Measurements from ENCODE around the gene SLC39A13.

DNA sequence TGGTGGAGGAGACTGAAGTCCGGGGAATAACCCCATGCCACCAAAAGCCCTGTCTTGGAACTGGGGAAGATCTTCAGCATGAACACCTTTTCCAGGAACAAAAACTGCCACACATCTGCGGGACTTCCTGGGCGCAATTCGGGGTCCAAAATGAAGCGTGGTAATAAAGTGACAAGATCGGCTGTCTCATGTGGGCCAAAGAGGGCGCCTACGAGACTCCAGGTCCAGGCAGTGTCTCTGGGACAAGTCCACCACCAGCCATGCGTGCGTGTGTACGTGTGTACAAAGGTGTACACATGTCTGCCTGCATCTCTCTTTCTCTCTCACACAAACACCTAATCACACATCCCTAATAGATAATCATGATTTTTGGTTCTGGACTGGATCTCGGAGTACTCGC is 47.0 kb upstream of the SLC39A13 start:
- TF ChIP-seq CTCF (IDR thresholded peaks at IDR 0.05) (no peak), POLR2A (IDR thresholded peaks at IDR 0.05) (no peak), POLR2AphosphoS5 (IDR thresholded peaks at IDR 0.05; ENCODE audit: insufficient read depth in 1 of 2, low read depth in 1 of 2) (no peak)

All from vagina (tissue), 2 donors.